Upper lobe of right lung (tissue), 1 donor: Measurements from ENCODE around the gene NHEJ1. TPM values are rescaled to one million over a fixed set of nuclear protein-coding genes. Genes with fewer than 3 reads are reported as not detected.

Experiments used
- ATAC-seq: fragments of 200-7000 bp; cut with Tn5 transposase; one replicate; pipeline ENCODE4 v1.9.1; 2020; ENCODE audit warnings: mild to moderate bottlenecking, moderate library complexity
- DNase-seq: peaks from one replicate; pipeline ENCODE4 v3.0.0-alpha.2; 2020
- H3K27ac ChIP-seq: fragments of 200-600 bp; one replicate; pipeline ENCODE4 v1.8.0; 2022
- H3K27me3 ChIP-seq: fragments of 200-600 bp; one replicate; pipeline ENCODE4 v1.8.0; 2022; ENCODE audit warnings: mild to moderate bottlenecking
- H3K36me3 ChIP-seq: fragments of 200-600 bp; one replicate; pipeline ENCODE4 v1.8.0; 2022
- H3K4me1 ChIP-seq: fragments of 200-600 bp; one replicate; pipeline ENCODE4 v1.8.0; 2022
- H3K4me3 ChIP-seq: fragments of 200-600 bp; one replicate; pipeline ENCODE4 v1.8.0; 2022; ENCODE audit warnings: mild to moderate bottlenecking
- H3K9me3 ChIP-seq: fragments of 200-600 bp; one replicate; pipeline ENCODE4 v1.8.0; 2022
- intact Hi-C: fragments of 100-400 bp; cut with DNase I; formaldehyde crosslinking; loops from one replicate; pipeline ENCODE4 v1.11.0; 2022
- long read RNA-seq: library from polyadenylated mRNA; unstranded; transcript quantifications from one replicate; pipeline ENCODE4 v2.0.0, GENCODE V29; 2021
- total RNA-seq: library from RNA; stranded (reverse); fragmentation: NEBNext Ultra II Directional; extraction: Animal tissue kit (Norgen Biotek cat#: 25700); gene quantifications from one replicate; pipeline ENCODE4 v1.2.1, GENCODE V29; 2021
- TF ChIP-seq, protein P1 (sequence below): fragments of 200-600 bp; IDR thresholded peaks from one replicate; pipeline ENCODE4 v1.8.0; 2022; ENCODE audit warnings: antibody characterized with exemption
- donor health status: DM: no; HTN: yes; CAD: no; lungs with severe emphysema.

NHEJ1 gene, protein sequence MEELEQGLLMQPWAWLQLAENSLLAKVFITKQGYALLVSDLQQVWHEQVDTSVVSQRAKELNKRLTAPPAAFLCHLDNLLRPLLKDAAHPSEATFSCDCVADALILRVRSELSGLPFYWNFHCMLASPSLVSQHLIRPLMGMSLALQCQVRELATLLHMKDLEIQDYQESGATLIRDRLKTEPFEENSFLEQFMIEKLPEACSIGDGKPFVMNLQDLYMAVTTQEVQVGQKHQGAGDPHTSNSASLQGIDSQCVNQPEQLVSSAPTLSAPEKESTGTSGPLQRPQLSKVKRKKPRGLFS
- total RNA-seq, result 14.3 TPM
- long read RNA-seq, transcript NHEJ1-201 (8 exons, 2,094 nt), result major isoform, 17 of 18 reads
- long read RNA-seq, partial matches to known transcripts, result 0 of 18 reads
- long read RNA-seq, other reads (novel, unspliced or antisense), result 1 of 18 reads

DNA sequence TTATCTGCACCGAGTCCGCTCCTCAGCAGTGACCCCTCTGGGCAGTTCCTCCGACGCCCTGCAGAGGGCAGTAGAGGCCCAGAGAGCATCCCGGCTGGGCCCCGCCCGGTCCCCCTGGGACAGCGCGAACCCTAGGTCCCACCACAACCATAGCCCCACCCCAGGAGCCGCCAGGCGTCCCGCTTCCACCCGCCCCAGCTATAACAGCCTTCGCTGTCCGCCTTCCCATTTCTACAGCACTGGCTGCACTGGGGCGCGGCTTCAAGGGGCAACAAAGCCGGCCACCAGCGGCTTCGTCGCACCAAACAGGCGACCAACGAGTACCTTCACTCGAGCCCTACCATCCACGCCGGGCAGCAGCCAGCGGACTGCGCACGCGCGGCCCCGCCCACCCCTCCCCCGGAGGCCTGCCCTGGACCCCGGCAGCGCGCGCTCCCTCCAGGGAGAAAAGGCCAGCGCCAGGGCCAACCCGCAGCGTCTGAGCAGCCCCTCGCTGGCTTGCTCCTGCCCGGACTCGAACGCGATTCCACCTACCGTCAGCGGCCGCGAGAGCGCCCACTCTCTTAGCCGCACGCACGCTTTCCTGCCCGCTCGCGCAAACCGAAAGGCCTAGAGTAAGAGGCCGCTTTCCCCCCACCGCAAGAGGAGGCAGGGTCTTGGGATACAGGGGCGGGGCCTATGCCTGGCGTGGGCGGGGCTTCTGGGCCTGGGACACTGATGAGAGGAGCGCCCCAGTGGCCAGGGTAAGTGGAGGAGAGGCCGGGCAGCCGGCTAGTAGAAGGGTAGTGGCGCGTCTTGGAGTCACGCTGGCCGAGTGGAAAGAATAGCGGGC lies at the start of gene NHEJ1:
Gene NHEJ1 (minus strand): TSS at position 630 of the 832 bp plus-strand sequence. CDS start 2,453 bp downstream, outside the sequence.
- TF ChIP-seq, protein P1, sequence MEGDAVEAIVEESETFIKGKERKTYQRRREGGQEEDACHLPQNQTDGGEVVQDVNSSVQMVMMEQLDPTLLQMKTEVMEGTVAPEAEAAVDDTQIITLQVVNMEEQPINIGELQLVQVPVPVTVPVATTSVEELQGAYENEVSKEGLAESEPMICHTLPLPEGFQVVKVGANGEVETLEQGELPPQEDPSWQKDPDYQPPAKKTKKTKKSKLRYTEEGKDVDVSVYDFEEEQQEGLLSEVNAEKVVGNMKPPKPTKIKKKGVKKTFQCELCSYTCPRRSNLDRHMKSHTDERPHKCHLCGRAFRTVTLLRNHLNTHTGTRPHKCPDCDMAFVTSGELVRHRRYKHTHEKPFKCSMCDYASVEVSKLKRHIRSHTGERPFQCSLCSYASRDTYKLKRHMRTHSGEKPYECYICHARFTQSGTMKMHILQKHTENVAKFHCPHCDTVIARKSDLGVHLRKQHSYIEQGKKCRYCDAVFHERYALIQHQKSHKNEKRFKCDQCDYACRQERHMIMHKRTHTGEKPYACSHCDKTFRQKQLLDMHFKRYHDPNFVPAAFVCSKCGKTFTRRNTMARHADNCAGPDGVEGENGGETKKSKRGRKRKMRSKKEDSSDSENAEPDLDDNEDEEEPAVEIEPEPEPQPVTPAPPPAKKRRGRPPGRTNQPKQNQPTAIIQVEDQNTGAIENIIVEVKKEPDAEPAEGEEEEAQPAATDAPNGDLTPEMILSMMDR, result peak; percentile 99
- ATAC-seq, result peak; percentile 97

DNA sequence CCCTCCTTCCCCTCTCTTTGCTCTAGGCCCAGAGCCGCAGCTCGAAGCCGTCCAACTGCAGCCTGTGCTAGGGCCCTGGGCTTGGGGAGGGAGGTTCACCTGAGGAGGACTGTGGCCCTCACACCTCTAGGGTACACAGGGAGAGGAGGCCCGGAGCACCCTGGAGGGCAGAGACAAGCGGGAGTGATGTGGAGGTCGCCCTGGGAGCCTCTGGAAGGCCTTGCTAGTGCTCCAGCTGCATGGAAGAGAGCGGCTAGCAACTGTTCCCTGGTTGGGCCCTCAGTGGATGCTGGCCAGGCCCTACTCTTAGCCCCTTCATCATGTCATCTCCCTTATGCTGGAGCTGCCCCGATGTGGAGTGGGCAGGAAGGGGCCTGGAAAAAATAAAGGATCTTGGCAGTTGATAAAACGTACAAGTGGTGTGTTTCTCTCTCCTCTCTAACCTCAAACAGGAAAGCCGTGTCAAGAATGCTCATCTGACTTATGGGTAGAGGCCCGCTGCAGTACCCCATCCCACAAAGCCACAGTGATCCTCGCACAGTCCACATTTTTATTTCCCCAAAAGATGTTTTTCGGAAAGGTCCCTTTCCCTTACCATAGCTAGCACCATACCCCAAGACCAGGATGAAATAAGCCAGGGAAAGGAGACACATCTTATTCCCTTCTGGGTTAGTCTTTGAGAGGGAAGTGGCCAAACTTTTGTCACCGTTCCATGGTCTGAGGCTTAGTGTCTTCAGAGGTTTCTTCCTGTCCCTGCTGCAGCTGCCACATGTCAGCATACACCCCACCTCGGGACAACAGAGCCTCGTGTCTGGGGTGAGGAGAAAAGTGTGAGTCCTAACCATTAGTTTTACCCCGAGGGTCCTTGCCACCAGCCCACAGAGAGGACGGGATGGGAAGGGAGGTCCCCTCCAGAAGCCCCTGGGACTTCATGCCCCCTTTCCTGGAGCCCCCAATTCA lies 48.9 kb upstream of the NHEJ1 start:
- H3K36me3 ChIP-seq, result peaks cover 45% of the 10 kb centered on the region
- H3K27ac ChIP-seq, result no peak overlapping the region
- intact Hi-C loops, result no loop called here

More for the DNA sequence above, at the start of gene NHEJ1:
- H3K27me3 ChIP-seq, result no peaks in the 10 kb centered on the region
- peak within 1 kb of the TSS; percentile 74 for H3K4me3 ChIP-seq
- no peaks in the 10 kb centered on the region for H3K9me3 ChIP-seq
- H3K4me1 ChIP-seq, result peaks cover 7% of the 10 kb centered on the region
- H3K36me3 ChIP-seq, result peaks cover 23% of the 10 kb centered on the region
- DNase-seq, result peak; percentile 99
- intact Hi-C loops, result loop anchor here (5.0 kb wide), 1 partner anchor 132 kb away; no protein-coding TSS in a partner anchor
- peak within 1 kb of the TSS; percentile 89 for H3K27ac ChIP-seq

DNA sequence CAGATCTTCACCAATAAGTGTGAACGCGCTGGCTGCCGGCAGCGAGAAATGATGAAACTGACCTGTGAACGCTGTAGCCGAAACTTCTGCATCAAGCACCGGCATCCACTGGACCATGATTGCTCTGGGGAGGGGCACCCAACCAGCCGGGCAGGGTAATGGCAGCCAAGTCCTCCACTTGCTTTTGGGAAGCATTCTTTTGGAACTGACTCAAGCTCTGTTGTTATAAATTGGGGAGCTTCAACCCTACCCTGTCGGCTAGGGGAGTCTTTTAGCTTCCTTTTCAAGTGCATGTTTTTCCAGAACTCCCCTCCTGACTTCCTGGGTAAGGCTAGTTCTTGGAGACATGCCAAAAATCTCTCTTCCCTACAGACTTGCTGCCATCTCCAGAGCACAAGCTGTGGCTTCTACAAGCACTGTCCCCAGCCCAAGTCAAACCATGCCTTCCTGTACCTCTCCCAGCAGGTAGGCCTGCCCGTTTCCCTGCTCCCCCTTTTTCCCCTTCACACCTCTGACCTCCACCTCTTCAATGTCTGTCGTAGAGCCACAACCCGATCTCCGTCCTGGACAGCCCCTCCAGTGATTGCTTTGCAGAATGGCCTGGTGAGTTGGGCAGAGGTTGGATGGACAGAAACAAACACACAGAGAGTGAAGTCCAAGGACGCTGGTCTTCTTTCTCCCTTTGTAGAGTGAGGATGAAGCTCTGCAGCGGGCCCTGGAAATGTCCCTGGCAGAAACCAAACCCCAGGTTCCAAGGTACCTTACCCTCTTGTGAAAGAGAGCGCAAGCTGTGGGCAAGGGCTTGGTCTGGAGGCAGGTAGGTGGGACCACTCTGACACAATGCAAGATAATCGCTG lies 47.5 kb upstream of the NHEJ1 start:
- ATAC-seq (no peak), DNase-seq (no peak)
- intact Hi-C loops, result no loop called here
- no peaks in the 10 kb centered on the region for H3K9me3 ChIP-seq
- peaks cover 34% of the 10 kb centered on the region for H3K36me3 ChIP-seq
- H3K4me3 ChIP-seq, result peak overlapping the region; percentile 73
- peaks cover 18% of the 10 kb centered on the region for H3K4me1 ChIP-seq
- H3K27me3 ChIP-seq, result no peaks in the 10 kb centered on the region
- H3K27ac ChIP-seq, result peak overlapping the region; percentile 90
- TF ChIP-seq, protein P1, result no peak

More for the DNA sequence above, 48.9 kb upstream of the NHEJ1 start:
- no peak for DNase-seq
- Histone ChIP-seq H3K9me3 (no peaks in the 10 kb centered on the region), H3K27me3 (no peaks in the 10 kb centered on the region), H3K4me1 (peaks cover 18% of the 10 kb centered on the region), H3K4me3 (no peak overlapping the region)
- TF ChIP-seq, protein P1, result no peak
- ATAC-seq, result no peak

DNA sequence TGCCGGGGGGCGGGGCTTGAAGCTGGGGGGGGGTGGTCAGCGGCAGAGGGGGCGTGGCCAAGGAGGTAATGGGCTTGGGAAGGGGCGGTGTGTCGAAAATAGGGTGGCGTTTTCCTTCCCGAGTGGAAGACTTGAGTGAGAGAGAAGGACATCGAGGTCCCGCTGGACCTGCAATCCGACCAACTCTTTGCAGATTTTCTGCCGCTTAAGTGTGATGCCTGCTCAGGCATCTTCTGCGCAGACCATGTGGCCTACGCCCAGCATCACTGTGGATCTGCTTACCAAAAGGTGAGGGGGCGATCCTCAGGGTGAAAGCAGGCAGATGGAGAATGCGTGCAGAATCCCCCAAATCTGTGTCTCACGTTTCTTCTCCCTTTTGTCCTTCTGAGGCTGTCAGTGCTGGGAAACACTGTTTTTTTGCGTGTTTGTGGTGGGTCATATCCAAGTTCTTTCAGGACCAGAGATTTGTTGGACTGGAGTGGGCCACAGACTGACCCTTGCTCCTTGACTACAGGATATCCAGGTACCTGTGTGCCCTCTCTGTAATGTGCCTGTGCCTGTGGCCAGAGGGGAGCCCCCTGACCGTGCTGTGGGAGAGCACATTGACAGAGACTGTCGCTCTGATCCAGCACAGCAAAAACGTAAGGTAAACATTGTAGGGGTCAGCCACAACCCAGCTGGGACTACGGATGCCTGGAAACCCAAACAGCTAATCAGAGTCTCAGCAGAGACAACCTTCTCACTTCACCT lies 46.7 kb upstream of the NHEJ1 start:
- no peak for DNase-seq
- TF ChIP-seq, protein P1, result no peak
- peak overlapping the region; percentile 90 for H3K27ac ChIP-seq
- ATAC-seq, result no peak
- H3K27me3 ChIP-seq, result no peaks in the 10 kb centered on the region
- H3K4me3 ChIP-seq, result peak overlapping the region; percentile 73
- H3K36me3 ChIP-seq, result peaks cover 26% of the 10 kb centered on the region
- H3K9me3 ChIP-seq, result no peaks in the 10 kb centered on the region
- intact Hi-C loops, result no loop called here
- peaks cover 18% of the 10 kb centered on the region for H3K4me1 ChIP-seq
